ENCODE measurements around the gene OR2D2.
"Not testable (repeated sequence)": the region's sequence is repeated elsewhere in the genome, so short reads cannot be mapped to it uniquely, and the experiment has no call there.

- not testable (repeated sequence) for TF ChIP-seq POLR2A (IDR thresholded peaks at IDR 0.05; ENCODE audit: low read depth, low read length); MXI1 (IDR thresholded peaks at IDR 0.05; ENCODE audit: borderline replicate concordance, low read depth, low read length); MAFK (IDR thresholded peaks at IDR 0.05; ENCODE audit: low read depth, low read length); CHD1 (IDR thresholded peaks at IDR 0.05; ENCODE audit: low read depth, low read length); SMC3 (IDR thresholded peaks at IDR 0.05; ENCODE audit: low read depth, low read length); FOS (IDR thresholded peaks at IDR 0.05; ENCODE audit: low read depth, low read length); BHLHE40 (IDR thresholded peaks at IDR 0.05; ENCODE audit: low read depth, low read length); RCOR1 (IDR thresholded peaks at IDR 0.05; ENCODE audit: insufficient replicate concordance, low read length); CEBPB (IDR thresholded peaks at IDR 0.05; ENCODE audit: low read depth, low read length); RFX5 (IDR thresholded peaks at IDR 0.05; ENCODE audit: low read depth, low read length)
- TF ChIP-seq, protein P1, sequence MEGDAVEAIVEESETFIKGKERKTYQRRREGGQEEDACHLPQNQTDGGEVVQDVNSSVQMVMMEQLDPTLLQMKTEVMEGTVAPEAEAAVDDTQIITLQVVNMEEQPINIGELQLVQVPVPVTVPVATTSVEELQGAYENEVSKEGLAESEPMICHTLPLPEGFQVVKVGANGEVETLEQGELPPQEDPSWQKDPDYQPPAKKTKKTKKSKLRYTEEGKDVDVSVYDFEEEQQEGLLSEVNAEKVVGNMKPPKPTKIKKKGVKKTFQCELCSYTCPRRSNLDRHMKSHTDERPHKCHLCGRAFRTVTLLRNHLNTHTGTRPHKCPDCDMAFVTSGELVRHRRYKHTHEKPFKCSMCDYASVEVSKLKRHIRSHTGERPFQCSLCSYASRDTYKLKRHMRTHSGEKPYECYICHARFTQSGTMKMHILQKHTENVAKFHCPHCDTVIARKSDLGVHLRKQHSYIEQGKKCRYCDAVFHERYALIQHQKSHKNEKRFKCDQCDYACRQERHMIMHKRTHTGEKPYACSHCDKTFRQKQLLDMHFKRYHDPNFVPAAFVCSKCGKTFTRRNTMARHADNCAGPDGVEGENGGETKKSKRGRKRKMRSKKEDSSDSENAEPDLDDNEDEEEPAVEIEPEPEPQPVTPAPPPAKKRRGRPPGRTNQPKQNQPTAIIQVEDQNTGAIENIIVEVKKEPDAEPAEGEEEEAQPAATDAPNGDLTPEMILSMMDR (conservative IDR thresholded peaks at IDR 0.05; ENCODE audit: low read depth, low read length), result not testable (repeated sequence)
- TF ChIP-seq, protein P2, sequence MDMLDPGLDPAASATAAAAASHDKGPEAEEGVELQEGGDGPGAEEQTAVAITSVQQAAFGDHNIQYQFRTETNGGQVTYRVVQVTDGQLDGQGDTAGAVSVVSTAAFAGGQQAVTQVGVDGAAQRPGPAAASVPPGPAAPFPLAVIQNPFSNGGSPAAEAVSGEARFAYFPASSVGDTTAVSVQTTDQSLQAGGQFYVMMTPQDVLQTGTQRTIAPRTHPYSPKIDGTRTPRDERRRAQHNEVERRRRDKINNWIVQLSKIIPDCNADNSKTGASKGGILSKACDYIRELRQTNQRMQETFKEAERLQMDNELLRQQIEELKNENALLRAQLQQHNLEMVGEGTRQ (IDR thresholded peaks at IDR 0.05; ENCODE audit: low read depth, low read length), result not testable (repeated sequence)
Observed at GRCh38 chr11:6887711-6888110, 4.6 kb downstream of the OR2D2 start.

Data from IMR-90 (cell line).